Spinal cord (tissue), 10 donors: Measurements from ENCODE around the gene VTCN1. TPM values are rescaled to one million over a fixed set of nuclear protein-coding genes. Genes with fewer than 3 reads are reported as not detected.
"Not testable (repeated sequence)": the region's sequence is repeated elsewhere in the genome, so short reads cannot be mapped to it uniquely, and the experiment has no call there.

Source experiments
- DNase-seq, 6 donors: peaks; one replicate each; pipeline versions ENCODE4 v3.0.0 to v3.0.0-alpha.2; 2013 to 2015; ENCODE audit warnings: low spot score in 6 of 6, low read depth in 4 of 6
- H3K27ac ChIP-seq: one replicate; pipeline ENCODE4 v1.5.1; 2013; ENCODE audit warnings: low read depth, low read length, control low read depth
- H3K27me3 ChIP-seq: one replicate; pipeline ENCODE4 v1.6.1; 2013; ENCODE audit warnings: low read length; ENCODE audit not compliant: control insufficient read depth, insufficient read depth
- H3K36me3 ChIP-seq: one replicate; pipeline ENCODE4 v1.6.1; 2013; ENCODE audit warnings: low read length; ENCODE audit not compliant: control insufficient read depth, insufficient read depth
- H3K4me1 ChIP-seq: one replicate; pipeline ENCODE4 v1.6.1; 2013; ENCODE audit warnings: low read length; ENCODE audit not compliant: control insufficient read depth, insufficient read depth
- H3K4me3 ChIP-seq: one replicate; pipeline ENCODE4 v1.5.1; 2013; ENCODE audit warnings: low read depth, low read length, control low read depth
- H3K9me3 ChIP-seq: one replicate; pipeline ENCODE4 v1.6.1; 2013; ENCODE audit warnings: low read length; ENCODE audit not compliant: control insufficient read depth, insufficient read depth
- WGBS: methylation state at CpG from one replicate; pipeline ENCODE4 v1.1.5; 2013; ENCODE audit warnings: missing lambda C conversion rate; ENCODE audit not compliant: insufficient coverage; 5-methylcytosine and 5-hydroxymethylcytosine counted together
- long read RNA-seq, 4 donors: transcript quantifications; one replicate each; lab custom pipeline, GENCODE V29; 2026
- polyA plus RNA-seq, 2 donors: library from polyadenylated mRNA; unstranded; fragments of 120-200 nt; gene quantifications; one replicate each; pipeline ENCODE4 v1.2.1, GENCODE V29; 2013; ENCODE audit not compliant: insufficient read length in 2 of 2
- total RNA-seq, 2 donors: library from RNA; depleted of rRNA in 1 of 2; stranded (reverse); fragments of 120-200 nt in 1 of 2; fragments of >200 nt in 1 of 2; gene quantifications; one replicate each; pipeline versions ENCODE4 v1.2.3 to v1.2.4, GENCODE V29; 2013 to 2014
- donor health status: healthy.

The VTCN1 gene, protein sequence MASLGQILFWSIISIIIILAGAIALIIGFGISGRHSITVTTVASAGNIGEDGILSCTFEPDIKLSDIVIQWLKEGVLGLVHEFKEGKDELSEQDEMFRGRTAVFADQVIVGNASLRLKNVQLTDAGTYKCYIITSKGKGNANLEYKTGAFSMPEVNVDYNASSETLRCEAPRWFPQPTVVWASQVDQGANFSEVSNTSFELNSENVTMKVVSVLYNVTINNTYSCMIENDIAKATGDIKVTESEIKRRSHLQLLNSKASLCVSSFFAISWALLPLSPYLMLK
- under 1 TPM; 0.33 to 0.50 TPM for total RNA-seq
- polyA plus RNA-seq = under 1 TPM; 0.69 to 0.82 TPM
- long read RNA-seq, donor 1 = 0 reads
- long read RNA-seq, donor 2 = 0 reads
- long read RNA-seq, donor 3 = 0 reads
- long read RNA-seq, donor 4 = 0 reads

DNA sequence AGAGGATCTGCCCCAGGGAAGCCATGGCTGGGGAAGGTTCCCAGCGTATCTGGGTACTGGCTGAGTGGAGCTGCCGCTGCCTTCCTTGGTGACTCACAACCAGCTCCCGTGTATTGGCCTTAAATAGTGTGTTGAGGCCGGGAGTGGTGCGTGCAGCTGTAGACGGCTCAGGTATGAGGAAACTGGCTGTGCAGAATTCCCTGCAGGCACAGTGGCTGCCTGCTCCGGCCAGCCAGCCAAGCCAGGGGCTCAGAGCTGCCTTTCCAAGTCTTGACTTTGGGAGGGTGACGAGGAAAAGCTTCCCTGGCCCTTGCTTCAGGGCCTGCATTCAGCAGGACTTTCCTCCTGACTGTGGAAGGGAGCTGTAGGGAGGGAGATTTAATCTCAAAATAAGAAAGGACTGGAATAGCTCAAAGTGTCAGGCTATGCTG, at the start of gene VTCN1:
VTCN1 (minus strand) TSS at position 97 of the 431 bp plus-strand sequence; CDS start at position 25, 72 bp downstream.
- Histone ChIP-seq H3K4me3 (no peak within 1 kb of the TSS), H3K27me3 (peaks cover 3% of the 10 kb centered on the region), H3K36me3 (no peaks in the 10 kb centered on the region), H3K9me3 (no peaks in the 10 kb centered on the region), H3K4me1 (peaks cover 1% of the 10 kb centered on the region), H3K27ac (no peak within 1 kb of the TSS)
- WGBS = 97% methylated on average over 6 of the region's 8 CpGs
- DNase-seq = no peak

DNA sequence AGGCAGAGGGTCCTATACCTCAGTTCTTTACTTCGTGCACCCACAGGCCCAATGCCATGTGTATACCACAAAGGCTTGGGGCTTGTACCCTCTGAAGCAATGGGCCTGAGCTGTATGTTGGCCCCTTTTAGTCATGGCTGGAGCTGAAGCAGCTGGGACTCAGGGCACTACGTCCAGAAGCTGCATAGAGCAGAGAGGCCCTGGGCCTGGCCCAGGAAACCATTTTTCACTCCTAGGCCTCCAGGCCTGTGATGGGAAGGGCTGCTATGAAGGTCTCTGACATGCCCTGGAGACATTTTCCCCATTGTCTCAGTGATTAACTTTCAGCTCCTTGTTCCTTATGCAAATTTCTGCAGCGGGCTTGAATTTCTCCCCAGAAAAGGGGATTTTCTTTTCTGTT, 48.1 kb upstream of the VTCN1 start:
- DNase-seq = no peak
- H3K27ac ChIP-seq = no peak overlapping the region
- 90% methylated on average over 3 of the region's 3 CpGs for WGBS
- peaks cover 1% of the 10 kb centered on the region for H3K9me3 ChIP-seq
- H3K36me3 ChIP-seq = no peaks in the 10 kb centered on the region
- H3K4me3 ChIP-seq = no peak overlapping the region
- H3K27me3 ChIP-seq = no peaks in the 10 kb centered on the region
- no peaks in the 10 kb centered on the region for H3K4me1 ChIP-seq

GRCh38 chr1:117258075-117258474, 47.3 kb upstream of the VTCN1 start:
- H3K36me3 ChIP-seq, H3K4me1 ChIP-seq, H3K4me3 ChIP-seq, H3K9me3 ChIP-seq, H3K27me3 ChIP-seq, DNase-seq, H3K27ac ChIP-seq: not testable (repeated sequence)

GRCh38 chr1:117257291-117257690, 46.6 kb upstream of the VTCN1 start:
- Histone ChIP-seq H3K27ac (no peak overlapping the region), H3K36me3 (no peaks in the 10 kb centered on the region), H3K4me1 (no peaks in the 10 kb centered on the region), H3K27me3 (no peaks in the 10 kb centered on the region), H3K4me3 (no peak overlapping the region), H3K9me3 (peaks cover 1% of the 10 kb centered on the region)
- no peak for DNase-seq

DNA sequence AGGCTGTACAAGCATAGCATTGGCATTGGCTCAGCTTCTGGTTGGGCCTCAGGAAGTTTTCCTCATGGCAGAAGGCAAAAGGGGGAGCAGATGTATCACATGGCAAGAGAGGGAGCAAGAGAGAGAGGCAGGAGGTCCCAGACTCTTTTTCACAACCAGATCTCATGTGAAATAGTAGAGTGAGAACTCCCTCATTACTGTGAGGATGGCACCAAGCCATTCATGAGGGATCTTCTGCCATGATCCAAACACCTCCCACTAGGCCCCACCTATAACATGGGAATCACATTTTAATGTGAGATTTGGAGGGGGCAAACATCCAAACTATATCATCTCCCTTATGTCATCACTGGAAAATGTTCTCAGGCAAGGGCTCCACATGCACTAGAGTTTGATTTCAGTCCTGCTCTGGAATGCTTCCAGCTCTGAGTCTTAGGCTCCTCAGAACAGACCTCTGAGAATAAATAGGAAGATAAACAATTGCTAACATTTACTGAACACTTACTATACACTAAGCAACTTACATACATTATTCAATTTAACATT, 39.4 kb upstream of the VTCN1 start:
- peak in 1 of 6 donors; percentile 77 for DNase-seq
- H3K4me1 ChIP-seq = no peaks in the 10 kb centered on the region

DNA sequence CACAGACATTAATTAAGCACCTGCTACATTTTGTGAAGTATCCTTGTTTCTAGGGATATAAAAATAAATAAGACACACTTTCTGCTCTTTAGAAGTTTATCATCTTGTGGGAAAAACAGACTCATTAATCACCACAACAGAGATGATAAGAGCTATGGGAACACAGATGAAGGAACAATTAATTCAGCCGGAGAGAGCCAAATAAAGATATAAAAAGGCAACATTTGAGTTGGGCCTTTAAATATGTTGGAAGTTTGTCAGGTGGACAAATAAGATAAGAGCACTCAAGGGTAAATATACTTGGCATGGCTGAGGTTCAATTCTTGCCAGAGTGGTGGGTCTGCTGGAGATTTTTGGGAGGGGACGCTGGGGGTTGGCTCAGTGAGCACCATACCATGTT, 34.2 kb upstream of the VTCN1 start:
- no peak overlapping the region for H3K27ac ChIP-seq
- no peak for DNase-seq
- no peaks in the 10 kb centered on the region for H3K27me3 ChIP-seq
- H3K36me3 ChIP-seq = no peaks in the 10 kb centered on the region
- H3K9me3 ChIP-seq = no peaks in the 10 kb centered on the region
- no peaks in the 10 kb centered on the region for H3K4me1 ChIP-seq
- no peak overlapping the region for H3K4me3 ChIP-seq
- WGBS = 57% methylated on average over 1 of the region's 2 CpGs

More for the DNA sequence above, 39.4 kb upstream of the VTCN1 start:
- H3K9me3 ChIP-seq = no peaks in the 10 kb centered on the region
- H3K4me3 ChIP-seq = no peak overlapping the region
- no peaks in the 10 kb centered on the region for H3K27me3 ChIP-seq
- H3K27ac ChIP-seq = no peak overlapping the region
- no peaks in the 10 kb centered on the region for H3K36me3 ChIP-seq

DNA sequence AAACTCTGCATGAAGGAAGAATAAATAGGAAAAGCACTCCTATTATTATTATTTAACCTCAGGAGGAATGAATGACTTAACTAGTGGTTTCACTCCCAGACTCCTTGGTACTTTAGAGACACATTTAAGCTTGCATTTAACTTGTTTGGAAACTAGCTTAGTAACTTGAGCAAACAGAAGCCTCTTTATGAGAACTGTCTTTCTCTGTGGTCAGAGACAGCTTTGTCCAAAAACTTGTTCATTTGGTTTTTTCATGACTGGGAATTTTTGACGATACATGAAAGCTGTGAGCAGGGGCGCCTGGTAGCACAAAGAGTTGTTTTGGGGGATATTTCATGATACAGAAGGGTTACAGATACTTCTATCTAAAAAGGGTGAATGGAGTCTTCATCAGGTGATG, 33.6 kb upstream of the VTCN1 start:
- no peaks in the 10 kb centered on the region for H3K27me3 ChIP-seq
- H3K4me3 ChIP-seq = no peak overlapping the region
- H3K36me3 ChIP-seq = no peaks in the 10 kb centered on the region
- no peaks in the 10 kb centered on the region for H3K4me1 ChIP-seq
- H3K27ac ChIP-seq = no peak overlapping the region
- 50% methylated on average over 1 of the region's 2 CpGs for WGBS
- no peaks in the 10 kb centered on the region for H3K9me3 ChIP-seq
- no peak for DNase-seq

GRCh38 chr1:117241512-117241911, 30.8 kb upstream of the VTCN1 start:
- Histone ChIP-seq H3K36me3 (no peaks in the 10 kb centered on the region), H3K27ac (no peak overlapping the region), H3K9me3 (no peaks in the 10 kb centered on the region), H3K27me3 (no peaks in the 10 kb centered on the region), H3K4me3 (no peak overlapping the region), H3K4me1 (no peaks in the 10 kb centered on the region)
- WGBS = 28% methylated on average over 2 of the region's 3 CpGs
- DNase-seq = no peak

DNA sequence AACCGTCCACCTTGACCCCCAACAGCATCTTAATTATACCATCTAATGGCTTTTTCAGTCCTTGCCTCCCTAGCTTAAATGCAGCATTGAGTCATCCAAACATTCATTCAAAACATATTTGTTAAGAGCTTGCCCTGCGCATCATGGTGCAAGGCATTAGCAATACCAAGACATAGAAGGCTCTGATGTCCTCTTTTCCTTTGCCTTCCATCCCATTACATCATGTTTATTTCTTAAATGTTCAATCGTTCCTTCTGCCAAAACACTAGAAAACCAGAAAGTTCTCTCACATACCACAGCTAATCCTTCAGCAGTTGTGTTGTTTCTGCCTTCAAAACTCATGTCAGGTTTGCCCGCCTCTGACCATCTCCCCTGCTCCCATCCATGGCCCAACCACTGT, 29.8 kb upstream of the VTCN1 start:
- H3K27ac ChIP-seq = no peak overlapping the region
- no peak overlapping the region for H3K4me3 ChIP-seq
- WGBS = 95% methylated on average over 4 of the region's 4 CpGs
- no peaks in the 10 kb centered on the region for H3K27me3 ChIP-seq
- no peaks in the 10 kb centered on the region for H3K4me1 ChIP-seq
- no peak for DNase-seq
- H3K9me3 ChIP-seq = no peaks in the 10 kb centered on the region
- no peaks in the 10 kb centered on the region for H3K36me3 ChIP-seq

- no peaks in the 10 kb centered on the region for H3K4me1 ChIP-seq
- no peak overlapping the region for H3K4me3 ChIP-seq
- no peaks in the 10 kb centered on the region for H3K9me3 ChIP-seq
- no peaks in the 10 kb centered on the region for H3K27me3 ChIP-seq
- H3K27ac ChIP-seq = no peak overlapping the region
- H3K36me3 ChIP-seq = no peaks in the 10 kb centered on the region
- no peak for DNase-seq
These were observed 28.7 kb upstream of the VTCN1 start for GRCh38 chr1:117239467-117239866.
